ACC112 (cell line): Measurements from ENCODE around the gene MYOZ3.
A peak's percentile ranks its signal among the peaks of the same experiment; 100 is the strongest.

Experiments used
- H2AFZ ChIP-seq: fragments of 200-600 bp; sonication (generic); one replicate; pipeline ENCODE4 v1.6.0; 2017; ENCODE audit warnings: antibody characterized with exemption, low read length; ENCODE audit not compliant: unreplicated experiment
- H3K27ac ChIP-seq: fragments of 200-600 bp; sonication (generic); 2 replicates; pipeline ENCODE4 v1.5.1; 2014; ENCODE audit warnings: low read depth, mild to moderate bottlenecking, antibody characterized with exemption, low read length, moderate library complexity
- H3K27me3 ChIP-seq: fragments of 200-600 bp; sonication (generic); 2 replicates; pipeline ENCODE4 v1.6.1; 2014; ENCODE audit warnings: mild to moderate bottlenecking, antibody characterized with exemption, low read length, moderate library complexity, mixed read lengths; ENCODE audit not compliant: insufficient read depth
- H3K36me3 ChIP-seq: fragments of 200-600 bp; sonication (generic); 2 replicates; pipeline ENCODE4 v1.6.1; 2016; ENCODE audit warnings: mild to moderate bottlenecking, antibody characterized with exemption, low read length, moderate library complexity, mixed read lengths; ENCODE audit not compliant: insufficient read depth
- H3K4me1 ChIP-seq: fragments of 200-600 bp; sonication (generic); one replicate; pipeline ENCODE4 v1.6.1; 2016; ENCODE audit warnings: low read length, mixed read lengths; ENCODE audit not compliant: insufficient read depth, unreplicated experiment, control insufficient read depth
- H3K4me3 ChIP-seq: fragments of 200-600 bp; sonication (generic); 2 replicates; pipeline ENCODE4 v1.5.1; 2014; ENCODE audit warnings: mild to moderate bottlenecking, low read depth, low read length
- H3K79me2 ChIP-seq: fragments of 200-600 bp; sonication (generic); one replicate; pipeline ENCODE4 v1.6.0; 2016; ENCODE audit warnings: low read length; ENCODE audit not compliant: control insufficient read depth, unreplicated experiment, insufficient read depth

MYOZ3 gene

DNA sequence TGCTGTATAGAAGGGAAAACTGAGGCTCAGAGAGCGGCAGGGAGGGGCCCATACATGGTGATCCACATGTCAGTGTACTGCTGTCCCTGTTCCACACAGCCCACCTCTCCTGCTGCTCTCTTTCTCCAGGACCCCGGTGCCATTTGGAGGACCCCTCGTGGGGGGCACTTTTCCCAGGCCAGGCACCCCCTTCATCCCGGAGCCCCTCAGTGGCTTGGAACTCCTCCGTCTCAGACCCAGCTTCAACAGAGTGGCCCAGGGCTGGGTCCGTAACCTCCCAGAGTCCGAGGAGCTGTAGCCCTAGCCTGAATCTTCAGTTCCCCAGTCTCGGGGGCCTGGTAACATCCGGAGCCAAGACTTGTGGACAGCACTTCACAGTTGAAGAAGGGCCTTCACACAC, 15.5 kb downstream of the MYOZ3 start:
- peaks cover 17% of the 10 kb centered on the region for H3K4me1 ChIP-seq
- H3K27ac ChIP-seq, result no peak overlapping the region

GRCh38 chr5:150689120-150689519, 28.1 kb downstream of the MYOZ3 start:
- Histone ChIP-seq H3K79me2 (no peaks in the 10 kb centered on the region), H3K36me3 (peaks cover 23% of the 10 kb centered on the region; the same call in 1 of the 2 replicates), H3K27me3 (no peaks in the 10 kb centered on the region), H2AFZ (no peak overlapping the region), H3K27ac (no peak overlapping the region), H3K4me3 (no peak overlapping the region), H3K4me1 (no peaks in the 10 kb centered on the region)

More for the DNA sequence above, 15.5 kb downstream of the MYOZ3 start:
- Histone ChIP-seq H3K4me3 (no peak overlapping the region), H3K27me3 (peaks cover 5% of the 10 kb centered on the region; the same call in 1 of the 2 replicates), H3K36me3 (no peaks in the 10 kb centered on the region), H2AFZ (no peak overlapping the region), H3K79me2 (no peaks in the 10 kb centered on the region)

DNA sequence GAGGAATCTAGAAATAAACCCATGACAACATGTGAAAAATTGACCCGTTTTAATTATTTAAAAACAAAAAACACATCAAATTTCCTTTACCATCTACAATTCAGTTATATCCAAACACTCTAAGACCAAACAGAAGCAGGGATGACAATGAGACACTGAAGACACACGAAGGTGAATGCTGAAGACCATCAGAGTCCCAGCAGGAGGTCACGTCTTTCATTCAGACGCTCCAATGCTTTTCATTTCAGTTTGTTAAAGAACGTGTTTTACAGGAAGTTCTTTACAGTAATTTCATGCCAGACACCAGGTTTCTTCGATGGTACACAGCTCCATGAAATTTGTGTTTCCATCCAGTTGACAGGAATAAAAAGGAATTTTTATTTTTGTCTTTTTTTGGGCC, 29.7 kb downstream of the MYOZ3 start:
- H2AFZ ChIP-seq, result no peak overlapping the region
- H3K4me3 ChIP-seq, result no peak overlapping the region
- H3K27ac ChIP-seq, result no peak overlapping the region
- no peaks in the 10 kb centered on the region for H3K27me3 ChIP-seq
- H3K79me2 ChIP-seq, result no peaks in the 10 kb centered on the region
- H3K36me3 ChIP-seq, result peaks cover 37% of the 10 kb centered on the region
- peaks cover 13% of the 10 kb centered on the region for H3K4me1 ChIP-seq

GRCh38 chr5:150692276-150692675, 31.2 kb downstream of the MYOZ3 start:
- no peak overlapping the region for H3K27ac ChIP-seq
- H3K27me3 ChIP-seq, result no peaks in the 10 kb centered on the region
- H3K4me1 ChIP-seq, result peaks cover 13% of the 10 kb centered on the region
- peaks cover 48% of the 10 kb centered on the region for H3K36me3 ChIP-seq
- no peaks in the 10 kb centered on the region for H3K79me2 ChIP-seq
- no peak overlapping the region for H2AFZ ChIP-seq
- no peak overlapping the region for H3K4me3 ChIP-seq

DNA sequence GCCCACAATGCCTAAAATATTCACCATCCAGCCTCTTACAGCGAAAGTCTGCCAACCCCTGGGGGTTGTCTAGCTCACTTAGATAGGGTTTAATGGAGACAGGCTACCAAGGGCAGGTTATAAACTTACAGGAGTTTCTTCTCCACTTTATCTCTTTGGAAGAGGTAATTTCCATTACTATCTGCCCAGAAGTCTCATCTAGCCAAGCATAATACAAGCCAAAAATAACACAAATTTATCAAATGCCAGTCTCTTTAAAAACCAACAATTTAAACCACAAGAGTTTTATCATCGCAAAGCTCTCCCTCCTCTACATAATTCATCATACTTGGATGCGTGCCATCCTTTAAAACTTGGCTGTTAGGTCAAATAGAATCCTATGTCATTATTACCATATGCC, 33.6 kb downstream of the MYOZ3 start:
- no peak overlapping the region for H3K4me3 ChIP-seq
- H3K36me3 ChIP-seq, result peaks cover 65% of the 10 kb centered on the region
- H2AFZ ChIP-seq, result no peak overlapping the region
- peaks cover 21% of the 10 kb centered on the region for H3K4me1 ChIP-seq
- peaks cover 12% of the 10 kb centered on the region for H3K79me2 ChIP-seq
- H3K27me3 ChIP-seq, result no peaks in the 10 kb centered on the region
- no peak overlapping the region for H3K27ac ChIP-seq

GRCh38 chr5:150700246-150700593, 39.2 kb downstream of the MYOZ3 start:
- H3K79me2 ChIP-seq, result peaks cover 24% of the 10 kb centered on the region
- peaks cover 16% of the 10 kb centered on the region for H3K4me1 ChIP-seq
- no peaks in the 10 kb centered on the region for H3K27me3 ChIP-seq
- H3K36me3 ChIP-seq, result peaks cover 34% of the 10 kb centered on the region
- peak overlapping the region; percentile 99 for H3K4me3 ChIP-seq
- H3K27ac ChIP-seq, result peak overlapping the region; percentile 78; the same call in 1 of the 2 replicates
- H2AFZ ChIP-seq, result no peak overlapping the region

DNA sequence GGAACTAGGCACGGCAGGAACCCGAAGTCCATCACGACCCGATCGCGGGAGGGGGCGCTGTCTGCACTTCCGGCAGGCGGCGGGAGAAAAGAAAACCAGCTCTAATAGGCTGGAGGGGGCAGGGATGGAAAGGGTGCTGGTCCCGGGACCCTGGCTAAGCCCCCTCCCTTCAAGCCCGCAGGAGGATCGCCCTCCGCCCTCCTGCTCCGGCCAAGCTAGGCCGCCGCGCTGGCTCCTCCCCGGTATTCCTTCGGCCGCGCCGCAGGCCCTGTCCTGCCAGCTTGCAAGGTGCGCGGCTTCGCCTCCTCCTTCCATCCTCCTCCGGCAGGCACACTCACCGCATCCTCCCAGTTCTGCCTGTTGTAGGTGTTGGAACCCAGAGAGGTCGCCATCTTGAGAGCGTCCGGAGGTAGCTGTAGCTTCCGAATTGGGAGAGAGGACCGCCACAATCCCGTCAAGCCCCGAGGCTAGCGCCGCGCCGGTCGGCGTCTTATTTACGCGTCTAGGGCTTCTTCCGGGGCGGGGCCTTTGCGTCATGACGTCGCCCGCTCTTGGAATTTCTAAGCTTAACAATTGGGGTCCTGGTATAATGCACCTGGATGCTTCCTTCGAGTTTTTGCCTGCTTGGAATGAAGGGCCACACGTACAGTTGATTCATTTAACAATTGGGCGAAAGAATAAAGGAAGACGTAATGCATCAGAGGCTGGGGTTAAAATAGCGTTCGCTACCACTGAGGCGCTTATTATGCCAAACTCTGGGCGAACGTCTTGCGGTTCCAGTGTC, 39.7 kb downstream of the MYOZ3 start, which contains the start of gene RBM22:
Gene RBM22, minus strand, starts transcription at position 469 of the 784 bp plus-strand sequence. Its CDS starts 77 bp downstream, at position 392.
- Histone ChIP-seq H3K79me2 (peaks cover 24% of the 10 kb centered on the region), H3K4me3 (peak within 1 kb of the TSS; percentile 99), H3K27me3 (no peaks in the 10 kb centered on the region), H3K36me3 (peaks cover 28% of the 10 kb centered on the region), H2AFZ (peak within 1 kb of the TSS; percentile 100), H3K4me1 (peaks cover 14% of the 10 kb centered on the region), H3K27ac (peak within 1 kb of the TSS; percentile 78)

- Histone ChIP-seq H3K4me3 (no peak overlapping the region), H2AFZ (no peak overlapping the region), H3K4me1 (peaks cover 14% of the 10 kb centered on the region), H3K27ac (no peak overlapping the region), H3K36me3 (peaks cover 8% of the 10 kb centered on the region; the same call in 1 of the 2 replicates), H3K27me3 (no peaks in the 10 kb centered on the region), H3K79me2 (peaks cover 21% of the 10 kb centered on the region)
Measured at GRCh38 chr5:150703762-150704161, 42.7 kb downstream of the MYOZ3 start.

GRCh38 chr5:150706776-150707390, 45.8 kb downstream of the MYOZ3 start:
- H3K79me2 ChIP-seq, result no peaks in the 10 kb centered on the region
- H3K36me3 ChIP-seq, result peaks cover 15% of the 10 kb centered on the region
- H2AFZ ChIP-seq, result no peak overlapping the region
- H3K4me3 ChIP-seq, result no peak overlapping the region
- H3K27me3 ChIP-seq, result no peaks in the 10 kb centered on the region
- no peak overlapping the region for H3K27ac ChIP-seq
- H3K4me1 ChIP-seq, result no peaks in the 10 kb centered on the region

- Histone ChIP-seq H3K4me1 (no peaks in the 10 kb centered on the region), H3K79me2 (no peaks in the 10 kb centered on the region), H3K36me3 (peaks cover 28% of the 10 kb centered on the region), H3K27me3 (no peaks in the 10 kb centered on the region), H2AFZ (no peak overlapping the region), H3K4me3 (no peak overlapping the region), H3K27ac (no peak overlapping the region)
Measured at GRCh38 chr5:150710165-150710564, 49.1 kb downstream of the MYOZ3 start.

DNA sequence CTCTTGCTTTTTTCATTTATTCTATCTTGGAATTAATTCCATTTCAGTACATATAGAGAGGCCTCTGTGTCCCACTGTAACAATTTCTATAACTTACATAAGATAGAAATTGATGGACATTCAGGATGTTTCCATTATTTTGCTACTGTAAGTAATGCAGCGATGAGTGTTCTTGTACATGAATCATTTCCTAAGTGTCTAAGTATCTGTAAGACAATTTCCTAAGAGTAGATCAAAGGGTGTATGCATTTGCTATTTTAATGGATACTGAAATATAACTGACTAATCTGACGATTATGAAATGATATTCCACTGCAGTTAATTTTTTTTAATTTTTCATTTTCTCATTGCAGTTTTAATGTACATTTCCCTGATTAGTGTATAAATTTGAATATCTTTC, 62.8 kb downstream of the MYOZ3 start:
- H2AFZ ChIP-seq, result no peak overlapping the region
- H3K27me3 ChIP-seq, result no peaks in the 10 kb centered on the region
- 0 out of 2 replicates have a peak overlapping the region, but pooled peaks have one; percentile 4 for H3K27ac ChIP-seq
- no peak overlapping the region for H3K4me3 ChIP-seq
- peaks cover 3% of the 10 kb centered on the region for H3K79me2 ChIP-seq
- H3K4me1 ChIP-seq, result peaks cover 13% of the 10 kb centered on the region
- H3K36me3 ChIP-seq, result peaks cover 43% of the 10 kb centered on the region
